ENCODE data around the gene IMMT. TPM values are rescaled to one million over a fixed set of nuclear protein-coding genes. Genes with fewer than 3 reads are reported as not detected.

Gene IMMT
- total and polyA plus RNA-seq, 2 of the 8 experiments (the other 6 are each of a cell fraction or from before 2014, with no cell fraction given): 37.7 to 103 TPM

DNA sequence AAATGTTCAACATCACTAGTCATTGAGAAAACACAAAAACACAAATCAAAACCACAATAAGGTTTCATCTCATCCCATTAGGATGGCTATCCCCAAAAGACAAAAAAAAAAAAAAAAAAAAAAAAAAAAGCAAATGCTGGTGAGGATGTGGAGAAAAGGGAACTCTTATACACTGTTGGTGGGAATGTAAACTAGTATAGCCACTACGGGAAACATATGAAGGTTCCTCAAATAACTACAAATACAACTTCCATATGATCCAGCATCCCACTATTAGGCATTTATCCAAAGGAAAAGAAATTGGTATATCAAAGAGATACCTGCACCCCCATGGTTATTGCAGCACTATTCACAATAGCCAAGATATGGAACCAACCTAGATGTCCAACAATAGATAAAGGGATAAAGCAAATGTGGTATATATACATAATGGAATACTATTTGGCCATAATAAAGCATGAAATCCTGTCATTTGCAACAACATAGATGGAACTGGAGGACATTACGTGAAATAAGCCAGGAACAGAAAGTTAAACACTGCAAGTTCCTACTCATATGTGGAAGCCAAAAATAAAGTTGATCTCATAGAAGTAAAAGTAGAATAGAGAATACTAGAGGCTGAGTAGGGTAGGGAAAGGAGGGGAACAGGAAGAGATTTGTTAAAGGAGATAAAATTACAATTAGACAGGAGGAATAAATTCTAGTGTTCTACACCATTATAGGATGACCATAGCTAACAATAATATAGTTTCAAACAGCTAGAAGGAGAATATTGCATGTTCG lies 98.0 kb downstream of the IMMT start (continued):
- TF ChIP-seq RNF2 (IDR thresholded peaks at IDR 0.05; ENCODE audit: borderline replicate concordance, low read depth, low read length, missing control alignments, poor library complexity, severe bottlenecking) (no peak), YY1 (IDR thresholded peaks at IDR 0.05; ENCODE audit: low read depth, low read length) (no peak), KDM1A (IDR thresholded peaks at IDR 0.05; ENCODE audit: borderline replicate concordance, low read length) (no peak), SUZ12 (IDR thresholded peaks at IDR 0.05; ENCODE audit: low read length) (no peak)

Data from H1 (cell line).